NCI-H2107 treated with DMSO at 0.1 percent for 48 hours (cell line): Measurements from ENCODE around the gene DCT.

Experiments used
- DNase-seq: peaks from one replicate; lab custom pipeline; 2025; ENCODE audit not compliant: unreplicated experiment; lab: John Stamatoyannopoulos, UW

The DCT gene

GRCh38 chr13:94454906-94455305, 24.6 kb downstream of the DCT start:
- no peak for DNase-seq

- no peak for DNase-seq
Measured at GRCh38 chr13:94454334-94454733, 25.1 kb downstream of the DCT start.

- DNase-seq = no peak
Measured at GRCh38 chr13:94444826-94445225, 34.7 kb downstream of the DCT start.

DNA sequence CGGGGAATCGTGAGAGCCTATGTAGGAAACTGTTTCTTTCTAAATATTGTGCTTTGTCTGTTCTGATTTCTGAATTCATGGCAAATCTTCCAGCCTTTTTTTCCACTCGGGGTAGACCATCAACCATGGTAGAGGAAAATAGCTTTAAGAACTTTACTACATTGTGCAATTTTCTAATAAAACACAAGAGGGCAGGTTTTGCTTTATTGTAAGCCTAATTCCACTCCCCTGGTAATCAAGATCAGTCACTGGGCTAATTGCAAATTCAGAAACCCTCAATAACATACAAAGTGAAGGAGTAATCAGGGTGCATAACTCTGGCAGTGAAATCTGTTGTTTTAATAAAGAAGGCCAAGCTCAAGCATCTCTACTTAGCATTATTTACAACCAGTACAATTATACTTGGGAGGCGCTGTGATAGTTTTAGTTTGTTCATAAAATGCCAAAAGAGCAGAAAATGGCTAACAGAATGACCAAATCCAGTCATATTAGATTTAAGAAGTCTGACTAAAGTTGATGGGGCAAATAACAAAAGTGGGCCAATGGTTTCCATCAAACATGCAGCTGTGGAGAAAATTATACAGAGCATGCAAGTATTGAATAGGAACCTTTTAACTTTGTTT, 43.8 kb downstream of the DCT start:
- peak; percentile 36 for DNase-seq

DNA sequence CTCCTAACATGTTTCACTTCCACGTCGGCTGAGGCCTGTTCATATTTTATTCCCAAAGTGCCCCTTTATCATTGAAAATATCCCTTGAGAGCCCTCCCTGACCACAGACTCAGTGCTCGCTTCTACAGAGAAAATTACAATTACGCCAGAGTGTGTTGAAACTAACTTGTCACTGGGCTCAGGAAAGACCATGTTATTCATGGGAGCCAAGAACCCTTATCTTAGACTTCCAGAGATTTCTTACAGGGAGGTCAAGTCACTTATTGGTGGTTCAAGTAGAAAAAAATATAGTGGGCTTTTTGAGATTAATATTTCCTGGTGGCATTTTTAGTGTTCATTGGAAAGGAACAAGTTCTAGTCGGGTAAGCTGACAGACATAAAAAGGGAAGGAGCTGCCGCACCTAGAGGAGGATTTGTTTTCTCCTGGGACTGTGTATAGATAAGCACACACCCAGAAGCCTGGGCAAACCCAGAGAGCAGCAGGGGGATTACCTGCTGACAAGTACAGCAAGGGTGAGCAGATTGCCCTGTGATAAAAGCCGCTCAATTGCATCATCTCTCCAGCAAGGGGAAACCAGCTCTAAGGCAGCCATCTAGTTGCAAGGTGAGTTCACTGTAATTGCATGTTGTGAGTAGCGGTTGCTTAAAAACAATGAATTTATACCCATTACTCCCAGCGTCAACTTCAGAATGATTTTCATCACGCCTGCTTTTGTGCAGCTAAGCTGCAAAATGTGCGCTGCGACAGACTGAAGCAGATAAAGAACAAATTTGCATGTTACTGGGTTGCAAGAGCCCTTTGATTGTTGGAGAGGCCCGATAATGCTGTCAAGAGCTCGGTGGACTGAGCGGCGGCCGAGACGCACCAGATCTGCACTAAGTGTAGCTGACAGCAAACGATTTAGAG, 46.2 kb downstream of the DCT start:
- DNase-seq = peak; percentile 62

- no peak for DNase-seq
Measured at GRCh38 chr13:94431987-94432386, 47.5 kb downstream of the DCT start.

- no peak for DNase-seq
Measured at GRCh38 chr13:94431574-94431973, 47.9 kb downstream of the DCT start.

GRCh38 chr13:94427313-94427953, 52.0 kb downstream of the DCT start:
- peak; percentile 28 for DNase-seq

- no peak for DNase-seq
Measured at GRCh38 chr13:94419925-94420305, 59.6 kb downstream of the DCT start.

DNA sequence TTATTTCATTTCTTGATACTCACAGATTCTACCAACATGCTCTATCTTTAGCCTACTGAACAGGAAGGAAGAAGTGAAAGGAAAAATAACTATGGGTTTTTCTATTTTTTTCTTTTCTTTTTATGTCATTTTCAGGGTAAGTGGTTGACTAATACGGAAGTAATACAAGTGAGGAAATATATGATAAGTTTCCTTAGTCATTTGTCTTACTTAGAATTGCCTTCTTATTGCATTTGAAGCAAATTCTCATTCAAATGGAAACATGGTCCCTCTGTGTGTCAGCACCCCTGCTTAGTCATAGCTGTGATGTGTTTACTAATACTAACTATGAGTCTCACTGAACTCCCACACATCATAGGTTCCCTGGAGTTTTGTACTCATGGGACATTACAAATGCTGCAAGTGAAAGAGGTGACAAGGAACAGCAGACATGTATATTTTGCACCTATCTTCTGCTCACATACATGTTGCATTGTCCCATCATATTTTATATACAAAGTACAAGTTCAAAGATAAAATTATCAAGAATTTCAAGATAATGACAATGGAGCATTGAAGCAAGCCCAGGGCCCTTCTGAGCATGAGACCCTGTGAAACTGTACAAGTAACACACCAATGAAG, 60.1 kb downstream of the DCT start:
- DNase-seq = no peak

GRCh38 chr13:94417294-94417693, 62.2 kb downstream of the DCT start:
- DNase-seq = no peak

- DNase-seq = peak; percentile 33
Measured at GRCh38 chr13:94416454-94417080, 62.9 kb downstream of the DCT start.

GRCh38 chr13:94415500-94416237, 63.8 kb downstream of the DCT start:
- DNase-seq = peak; percentile 50

- peak; percentile 38 for DNase-seq
Measured at GRCh38 chr13:94414708-94415107, 64.8 kb downstream of the DCT start.

GRCh38 chr13:94414141-94414540, 65.3 kb downstream of the DCT start:
- no peak for DNase-seq

DNA sequence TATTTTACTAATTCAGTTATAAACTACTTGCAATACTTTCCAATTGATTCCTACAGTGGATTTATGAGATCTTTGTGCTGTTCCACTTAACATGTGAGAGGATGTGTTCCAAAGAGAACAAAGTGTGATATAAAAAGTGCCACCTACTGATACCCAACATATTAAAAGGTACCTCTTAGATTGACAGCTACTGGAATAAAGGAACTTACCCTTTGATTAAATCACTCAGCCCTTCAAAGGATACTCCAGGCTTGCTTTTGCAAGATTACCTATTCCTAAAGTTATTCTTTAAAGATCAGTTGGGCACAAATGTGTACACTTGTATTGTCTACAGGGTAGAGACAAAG, 65.9 kb downstream of the DCT start:
- no peak for DNase-seq

GRCh38 chr13:94412870-94413597, 66.4 kb downstream of the DCT start:
- peak; percentile 12 for DNase-seq

- no peak for DNase-seq
Measured at GRCh38 chr13:94411747-94412146, 67.7 kb downstream of the DCT start.

- no peak for DNase-seq
Measured at GRCh38 chr13:94408314-94409036, 71.0 kb downstream of the DCT start.
